ENCODE results near the gene CFI.

The CFI gene

DNA sequence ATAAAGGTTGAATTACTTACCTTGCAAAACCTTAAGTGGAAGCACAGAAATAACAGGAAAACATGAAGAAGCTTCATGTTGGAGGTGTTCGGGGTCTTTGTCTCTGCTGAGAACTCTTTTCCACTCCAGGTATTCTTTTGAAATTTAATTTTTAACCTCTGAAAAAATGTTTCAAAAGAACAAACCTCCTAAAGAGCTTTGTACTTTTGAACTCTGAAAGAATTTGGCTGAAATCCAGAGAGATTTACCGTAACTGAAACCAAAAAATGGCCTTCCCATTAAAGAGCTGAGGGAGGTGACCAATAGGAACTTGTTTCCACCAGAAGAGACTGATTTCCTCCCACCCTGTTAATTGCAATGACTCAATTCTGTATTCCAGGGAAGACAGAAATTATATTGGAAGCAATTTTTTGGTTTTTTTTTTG, at the start of gene CFI:
Gene CFI (minus strand): TSS at position 105 of the 425 bp plus-strand sequence. CDS start 28 bp downstream, at position 77.
- DNase-seq: no peak

DNA sequence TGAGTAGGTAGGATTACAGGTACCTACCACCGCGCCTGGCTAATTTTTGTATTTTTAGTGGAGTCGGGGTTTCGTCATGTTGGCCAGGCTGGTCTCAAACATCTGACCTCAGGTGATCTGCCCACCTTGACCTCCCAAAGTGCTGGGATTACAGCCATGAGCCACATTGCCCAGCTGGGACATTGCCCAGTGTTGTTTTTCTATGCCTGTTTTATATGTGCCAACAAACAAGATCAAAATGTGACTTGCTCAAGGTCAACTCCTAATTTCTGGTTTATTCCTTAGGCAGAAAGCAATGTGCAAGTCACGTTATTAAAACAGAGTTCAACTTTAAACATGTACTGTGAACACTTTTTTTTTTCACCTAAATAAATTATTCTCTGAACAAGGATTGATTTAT, 48.8 kb upstream of the CFI start:
- DNase-seq: no peak

DNA sequence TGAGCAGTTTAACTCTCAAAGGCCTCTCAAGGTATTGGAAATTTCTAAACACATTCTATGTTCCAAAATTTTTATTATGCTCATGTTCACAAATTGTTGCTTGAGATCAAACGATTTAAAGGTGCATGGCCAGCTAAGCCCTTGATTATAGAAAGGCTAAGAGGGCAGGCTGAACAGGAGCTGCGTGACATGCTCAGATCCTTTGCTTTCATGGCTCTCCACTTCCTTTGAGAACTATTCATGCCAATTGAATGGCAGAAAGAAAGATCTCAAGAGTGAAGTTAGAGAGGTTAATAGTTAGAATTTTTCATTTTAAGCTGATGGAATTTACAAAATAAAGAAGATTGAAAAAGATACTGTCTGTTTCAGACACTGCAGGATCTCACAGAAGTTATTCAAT, 46.7 kb upstream of the CFI start:
- no peak for DNase-seq

DNA sequence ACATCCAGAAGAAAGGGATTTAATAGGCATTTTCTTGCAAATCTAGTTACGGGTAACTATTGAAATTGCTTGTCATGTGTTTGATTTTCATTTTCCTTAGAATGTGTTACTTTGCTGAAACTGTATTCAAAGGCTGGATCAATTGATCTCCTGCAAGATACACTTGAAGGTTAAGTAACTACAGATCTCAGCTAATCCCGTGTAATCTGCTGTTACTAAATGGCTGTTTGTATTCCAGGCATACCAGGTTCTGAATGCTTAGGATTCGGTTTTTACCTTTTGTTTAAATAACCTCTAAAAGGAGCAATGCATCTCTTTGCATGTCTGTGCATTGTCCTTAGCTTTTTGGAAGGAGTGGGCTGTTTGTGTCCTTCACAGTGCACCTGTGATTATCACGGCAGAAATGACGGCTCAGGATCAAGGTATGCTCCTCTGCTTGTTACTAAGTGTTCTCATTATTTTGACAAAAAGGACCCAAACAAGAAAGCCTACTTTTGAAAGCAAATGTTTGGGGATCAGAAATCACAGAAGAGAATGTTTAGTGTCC, 46.2 kb upstream of the CFI start, which contains the start of gene LRIT3:
Gene LRIT3 (plus strand): TSS at position 212 of the 547 bp plus-strand sequence. CDS start 95 bp downstream, at position 307.
- DNase-seq: no peak

DNA sequence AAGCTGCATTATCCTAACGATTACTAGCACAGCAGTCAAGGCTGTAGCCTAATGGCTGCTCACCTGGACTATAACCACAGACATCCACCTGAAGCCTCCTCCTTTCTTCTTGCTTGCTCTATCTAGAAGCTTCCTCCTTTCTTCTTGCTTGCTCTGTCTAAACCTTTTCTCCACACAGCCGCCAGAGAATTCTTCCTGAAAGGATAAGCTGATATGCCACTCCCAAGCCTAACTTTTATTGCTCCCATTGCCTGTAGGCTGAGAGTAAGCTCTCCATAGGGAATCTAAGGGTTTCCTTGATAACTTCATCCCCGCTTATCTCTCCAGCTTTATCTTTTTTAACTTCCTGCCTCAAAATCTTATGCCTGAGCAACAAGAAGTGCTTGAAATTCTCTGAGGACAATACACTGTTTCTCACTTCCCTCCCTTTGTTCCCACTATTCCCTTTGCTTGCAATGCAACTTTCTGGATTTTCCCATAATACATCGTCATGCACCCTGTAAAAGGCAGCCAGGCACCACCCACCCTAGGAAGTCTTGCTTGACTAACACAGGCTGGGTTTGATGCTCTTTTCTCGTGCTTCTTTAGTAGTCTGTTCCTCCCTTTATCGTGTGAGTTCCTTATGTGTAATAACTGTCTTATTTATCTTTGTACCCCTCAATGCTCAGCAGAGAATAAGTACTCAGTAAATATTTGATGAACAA, 44.7 kb upstream of the CFI start:
- DNase-seq: no peak

DNA sequence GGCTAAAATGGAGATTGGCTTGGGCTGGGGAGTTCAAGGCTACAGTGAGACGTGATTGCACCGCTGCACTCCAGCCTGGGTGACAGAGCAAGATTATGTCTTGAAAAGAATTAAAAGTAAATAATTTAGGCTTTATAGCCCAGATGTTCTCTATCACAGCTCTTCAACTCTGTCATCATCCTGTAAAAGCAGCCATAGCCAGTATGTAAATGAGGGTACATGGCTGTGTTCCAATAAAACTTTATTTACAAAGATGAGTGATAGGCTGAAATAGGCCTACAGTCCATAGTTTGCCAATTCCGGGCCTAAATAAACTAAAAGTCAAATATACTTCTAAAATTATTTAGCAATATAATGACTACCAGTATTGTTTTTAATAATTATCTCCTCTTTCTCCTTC, 35.2 kb upstream of the CFI start:
- DNase-seq: no peak

DNA sequence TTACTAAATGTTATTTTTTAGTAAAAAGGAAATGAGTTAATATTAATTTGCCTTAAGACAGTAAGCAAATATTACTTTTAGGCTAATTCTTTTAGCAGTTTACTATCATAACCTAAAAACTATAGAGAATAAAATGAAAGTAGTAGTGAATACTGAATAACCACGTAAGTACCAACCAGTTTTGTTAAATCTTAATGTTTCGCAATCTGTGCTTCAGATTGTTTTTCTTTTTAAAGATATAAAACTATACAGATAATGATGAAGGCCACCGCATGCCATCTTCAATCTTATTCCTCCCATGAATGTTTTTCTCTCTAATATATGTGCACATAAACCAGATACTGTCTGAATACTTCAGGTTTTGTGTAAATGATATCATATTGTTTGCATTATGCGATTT, 32.0 kb upstream of the CFI start:
- DNase-seq: no peak

DNA sequence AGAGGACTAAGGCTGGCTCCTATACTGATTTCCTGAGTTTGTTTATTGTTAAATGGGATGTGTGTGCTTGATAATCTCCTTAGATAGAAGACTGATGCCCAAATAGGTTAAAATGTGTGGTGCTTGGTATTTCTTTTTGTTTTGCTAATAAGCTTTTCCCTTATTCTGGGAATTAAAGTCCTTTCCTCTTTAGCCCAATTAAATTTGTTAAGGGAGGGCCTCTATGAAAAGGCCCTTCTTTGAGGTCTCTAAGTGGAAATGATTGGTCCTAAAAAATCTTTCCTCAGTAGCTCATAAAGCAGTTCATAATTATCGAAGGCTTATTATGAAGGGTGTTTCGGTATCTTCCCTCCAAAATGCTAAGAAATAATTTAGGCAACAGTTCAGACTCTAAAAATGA, 25.9 kb upstream of the CFI start, which contains the start of gene RRH:
Gene RRH (plus strand): TSS at position 301 of the 400 bp plus-strand sequence. CDS start 56 bp downstream, at position 357.
- DNase-seq: no peak

DNA sequence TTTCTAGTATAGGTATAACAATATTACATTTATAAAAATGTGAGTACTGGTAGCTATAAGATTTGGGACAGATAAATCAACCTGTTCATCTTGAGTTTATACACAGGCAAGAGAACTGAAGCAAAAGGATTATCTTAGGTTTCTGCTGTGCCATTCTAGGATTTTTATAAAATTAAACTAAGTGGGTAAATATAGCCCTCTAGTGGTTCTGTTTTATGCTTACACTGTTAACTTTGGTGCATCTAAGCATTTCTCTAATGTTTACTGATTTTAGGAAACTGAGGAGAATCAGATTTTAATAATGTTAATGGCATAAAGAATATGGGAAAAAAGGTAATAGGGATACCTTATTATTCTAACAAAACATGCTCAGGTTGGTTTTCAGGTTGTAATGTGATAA, 24.9 kb upstream of the CFI start:
- DNase-seq: peak; percentile 21

DNA sequence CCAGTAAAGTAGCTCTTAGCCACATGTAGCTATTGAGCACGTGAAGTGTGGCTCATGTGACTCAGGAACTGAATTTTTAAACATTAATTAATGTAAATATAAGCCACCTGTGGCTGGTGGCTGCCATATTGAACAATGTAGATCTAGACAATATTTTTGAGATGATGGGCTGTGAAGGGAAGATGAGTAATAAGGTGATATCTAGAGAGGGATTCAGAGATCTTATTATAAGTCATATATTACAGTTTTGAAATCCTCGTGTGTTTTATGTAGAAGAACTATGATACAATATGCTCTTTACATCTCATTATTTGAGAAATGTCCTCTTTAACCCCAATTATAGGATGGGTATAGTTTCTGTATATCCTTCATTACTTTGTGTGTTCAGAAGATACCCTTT, 19.4 kb upstream of the CFI start:
- no peak for DNase-seq

DNA sequence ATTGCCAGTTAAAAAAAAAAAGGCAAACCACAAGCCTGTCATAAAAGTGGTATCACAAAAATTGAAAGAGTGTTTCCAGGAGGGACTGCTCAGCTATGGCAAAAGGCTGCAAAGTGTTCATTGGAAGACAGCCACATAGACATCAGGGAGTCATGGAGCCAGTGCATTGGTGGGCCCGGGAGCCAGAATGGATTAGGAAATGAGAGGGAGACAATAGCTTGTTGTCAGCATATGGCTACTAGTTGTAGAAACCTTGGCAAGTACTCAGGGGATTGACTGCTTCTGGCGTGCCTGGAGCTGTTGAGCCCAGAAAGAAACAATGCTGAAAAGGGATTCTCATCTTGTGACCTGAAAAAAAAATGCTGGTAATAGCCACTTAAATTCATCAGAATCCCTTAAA, 18.8 kb upstream of the CFI start:
- no peak for DNase-seq

DNA sequence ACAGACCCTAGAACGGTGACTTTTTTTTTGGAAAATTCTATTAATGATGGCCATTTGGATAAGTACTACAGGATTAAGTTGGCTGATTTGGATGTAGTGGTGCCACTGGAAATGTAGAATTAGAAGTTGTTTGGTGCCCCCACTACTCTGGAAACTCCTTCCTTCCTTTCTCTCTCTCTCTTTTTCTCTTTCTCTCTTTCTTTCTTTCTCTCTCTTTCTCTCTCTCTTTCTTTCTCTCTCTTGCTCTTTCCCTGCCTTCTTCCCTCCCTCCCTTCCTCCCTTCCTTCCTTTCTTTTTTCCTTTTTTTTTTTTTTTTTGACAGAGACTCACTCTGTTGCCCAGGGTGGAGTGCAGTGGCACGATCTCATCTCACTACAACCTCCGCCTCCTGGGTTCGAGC, 16.5 kb upstream of the CFI start:
- no peak for DNase-seq

DNA sequence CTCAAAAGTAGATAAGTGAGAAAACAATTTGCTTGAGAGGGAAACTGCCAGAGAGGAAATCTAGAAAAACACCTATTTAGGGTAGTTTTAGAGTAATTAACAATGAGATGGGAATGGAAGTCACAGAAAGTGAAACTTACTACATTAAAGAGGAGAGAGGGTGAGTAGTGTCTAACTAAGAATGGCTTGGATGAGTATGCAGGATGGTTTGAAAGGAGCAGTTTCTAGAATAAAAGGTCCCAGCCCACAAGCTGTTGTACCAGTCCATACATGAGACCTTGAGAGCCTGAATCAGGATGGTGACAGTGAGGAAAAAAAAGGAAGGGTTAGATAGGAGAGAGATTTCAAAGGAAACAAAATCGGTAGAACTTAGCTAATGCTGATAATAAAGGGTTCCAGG, 15.1 kb upstream of the CFI start:
- DNase-seq: no peak

DNA sequence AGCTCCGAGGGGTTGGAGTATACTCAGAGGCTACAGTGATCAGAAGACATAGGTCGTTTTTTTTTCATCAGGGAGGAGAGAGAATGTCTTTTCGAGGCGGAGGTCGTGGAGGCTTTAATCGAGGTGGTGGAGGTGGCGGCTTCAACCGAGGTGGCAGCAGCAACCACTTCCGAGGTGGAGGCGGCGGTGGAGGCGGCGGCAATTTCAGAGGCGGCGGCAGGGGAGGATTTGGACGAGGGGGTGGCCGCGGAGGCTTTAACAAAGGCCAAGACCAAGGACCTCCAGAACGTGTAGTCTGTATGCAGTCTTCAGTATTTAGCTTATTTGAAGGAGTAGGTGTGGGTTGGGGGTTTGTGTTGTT, 14.3 kb upstream of the CFI start:
- no peak for DNase-seq

DNA sequence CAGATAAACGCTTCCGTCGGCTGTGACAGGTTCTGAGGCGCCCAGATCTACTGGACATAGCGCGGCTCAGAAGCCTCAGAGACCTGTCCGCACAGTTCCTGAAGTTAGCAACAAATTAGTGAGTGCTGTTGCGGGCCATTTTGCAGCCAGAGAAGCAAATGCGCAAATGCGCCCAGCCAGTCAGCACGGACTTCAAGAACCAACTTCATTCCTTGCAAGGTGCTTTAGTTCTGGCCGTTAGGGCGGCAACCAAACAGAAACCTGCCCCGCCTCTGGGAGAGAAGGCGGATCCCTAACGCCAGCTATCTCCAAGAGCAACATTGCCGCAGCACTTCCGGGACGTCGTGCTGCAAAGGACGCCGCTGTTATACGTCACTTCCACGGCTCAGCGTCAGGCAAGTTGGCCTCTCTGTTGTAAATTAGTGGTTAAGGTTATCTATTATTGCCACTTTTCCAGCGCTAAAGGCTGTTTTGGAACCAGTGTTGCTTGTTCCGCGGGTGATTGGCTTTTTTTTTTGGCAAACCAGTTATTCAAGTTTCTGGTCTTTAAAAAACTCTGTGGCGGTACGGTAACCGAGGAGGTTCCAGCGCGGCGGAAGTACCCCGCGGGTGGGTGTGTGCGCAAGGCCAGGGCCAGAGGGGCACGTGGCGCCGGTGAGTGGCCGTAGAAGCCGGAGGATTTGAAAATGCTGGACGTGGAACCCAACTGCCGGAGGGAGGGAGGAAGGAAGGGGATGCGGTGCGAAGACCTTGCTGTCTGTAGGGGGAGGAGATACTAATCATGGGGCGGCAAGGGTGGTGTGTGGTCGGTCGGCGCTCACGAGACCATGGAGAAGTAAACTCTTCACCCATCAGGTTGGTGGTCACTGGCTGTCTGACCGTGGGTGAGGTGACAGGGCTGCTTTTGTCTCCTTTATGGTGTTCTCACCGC, 13.6 kb upstream of the CFI start, which contains the start of gene GAR1:
Gene GAR1 (plus strand): TSS at position 612 of the 931 bp plus-strand sequence. CDS start 403 bp downstream, outside the sequence.
- peak; percentile 87 for DNase-seq

DNA sequence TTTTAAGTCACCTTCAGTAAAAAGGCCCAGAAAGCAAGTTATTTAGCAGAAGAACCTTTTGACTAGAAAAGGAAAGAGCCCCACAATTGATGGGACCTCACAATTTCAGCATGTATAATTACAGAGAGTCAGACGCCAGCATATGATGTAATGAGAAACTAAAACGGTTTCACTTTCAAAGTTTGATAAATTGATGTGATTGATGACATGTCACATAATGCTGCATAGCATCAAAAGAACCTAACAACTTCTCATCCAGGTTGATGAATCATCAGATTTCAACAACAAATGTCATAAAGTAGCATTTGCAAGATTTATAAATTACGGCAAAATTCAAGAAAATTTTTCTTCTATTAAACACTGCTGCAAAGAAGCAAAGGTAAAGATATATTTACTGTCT, 9.9 kb upstream of the CFI start:
- DNase-seq: no peak

DNA sequence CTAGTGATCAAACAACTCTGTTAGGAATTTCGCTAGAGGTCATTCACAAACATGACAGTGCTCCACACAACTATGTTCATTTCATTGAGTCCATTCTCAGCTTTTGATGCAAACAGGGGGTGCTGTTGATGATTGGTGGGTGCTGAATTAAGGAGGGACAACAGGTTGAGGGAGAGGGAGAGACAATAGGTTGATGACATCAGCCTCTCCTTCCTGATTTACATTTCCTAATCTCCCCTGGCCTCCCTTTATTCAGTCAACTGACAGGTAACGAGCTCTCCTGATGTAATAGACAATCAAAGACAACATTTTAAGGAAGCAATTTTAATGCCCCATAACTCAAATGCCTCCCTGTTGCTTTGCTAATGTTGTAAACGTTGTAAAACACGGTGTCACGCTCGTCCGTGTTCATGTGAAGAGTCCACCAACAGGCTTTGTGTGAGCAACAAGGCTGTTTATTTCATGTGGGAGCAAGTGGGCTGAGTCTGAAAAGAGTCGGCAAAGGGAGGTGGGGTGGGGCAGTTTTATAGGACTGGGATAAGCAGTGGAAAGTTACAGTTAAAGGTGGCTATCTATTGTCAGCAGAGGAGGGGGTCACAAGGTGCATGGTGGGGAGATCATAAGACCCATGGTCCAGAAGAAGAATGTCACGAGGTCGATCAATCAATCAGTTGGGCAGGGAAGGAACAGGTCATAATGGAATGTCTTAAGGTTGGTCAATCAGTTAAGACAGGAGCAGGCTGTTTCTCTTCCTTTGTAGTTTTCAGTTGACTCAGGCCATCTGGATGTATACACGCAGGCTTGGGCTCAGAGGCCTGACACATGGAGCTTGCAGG, 9.0 kb upstream of the CFI start:
- no peak for DNase-seq

DNA sequence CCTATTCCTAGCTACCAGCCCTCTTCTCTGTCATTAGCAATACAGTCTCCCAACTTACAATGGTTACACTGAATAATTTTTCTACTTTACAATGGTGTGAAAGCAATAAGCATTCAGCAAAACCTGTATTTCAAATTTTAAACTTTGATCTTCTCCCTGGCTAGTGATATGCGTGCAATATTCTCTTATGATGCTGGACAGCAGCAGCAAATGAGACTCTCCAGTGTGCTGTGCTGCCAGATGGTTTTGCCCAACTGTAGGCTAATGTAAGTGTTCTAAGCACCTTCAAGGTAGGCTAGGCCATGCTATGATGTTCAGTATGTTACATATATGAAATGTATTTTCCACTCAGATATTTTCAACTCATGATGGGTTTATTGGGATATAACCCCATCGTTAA, 7.9 kb upstream of the CFI start:
- DNase-seq: no peak

DNA sequence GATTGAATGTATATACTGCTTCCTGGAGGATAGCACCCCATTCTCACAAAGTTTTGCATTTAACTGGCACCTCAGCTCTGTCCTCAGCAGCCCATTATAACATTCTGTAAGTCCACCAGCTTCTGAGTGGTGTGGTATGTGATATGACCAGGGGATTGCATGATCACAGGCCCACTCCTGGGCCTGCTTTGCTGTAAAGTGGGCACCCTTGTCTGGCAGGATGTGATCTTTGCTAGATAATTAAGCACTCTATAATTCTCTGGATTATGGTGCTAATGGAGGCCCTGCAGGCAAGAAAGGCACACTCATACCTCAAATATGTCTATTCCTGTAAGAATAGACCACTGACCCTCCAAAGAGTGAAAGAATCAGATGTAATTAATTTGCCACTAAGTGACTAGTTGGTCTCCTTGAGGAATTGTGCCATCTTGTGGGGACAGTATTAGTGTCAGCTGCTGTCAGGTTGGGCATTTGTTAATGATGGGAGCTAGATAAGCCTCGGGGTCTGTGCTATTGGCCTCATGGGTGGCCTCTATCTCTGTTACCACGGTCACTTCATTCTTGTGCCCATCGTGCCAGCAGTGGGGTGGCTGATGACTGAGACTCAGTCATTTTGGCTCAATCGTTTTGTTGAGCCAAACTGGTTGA, 2.2 kb upstream of the CFI start:
- DNase-seq: peak; percentile 45

DNA sequence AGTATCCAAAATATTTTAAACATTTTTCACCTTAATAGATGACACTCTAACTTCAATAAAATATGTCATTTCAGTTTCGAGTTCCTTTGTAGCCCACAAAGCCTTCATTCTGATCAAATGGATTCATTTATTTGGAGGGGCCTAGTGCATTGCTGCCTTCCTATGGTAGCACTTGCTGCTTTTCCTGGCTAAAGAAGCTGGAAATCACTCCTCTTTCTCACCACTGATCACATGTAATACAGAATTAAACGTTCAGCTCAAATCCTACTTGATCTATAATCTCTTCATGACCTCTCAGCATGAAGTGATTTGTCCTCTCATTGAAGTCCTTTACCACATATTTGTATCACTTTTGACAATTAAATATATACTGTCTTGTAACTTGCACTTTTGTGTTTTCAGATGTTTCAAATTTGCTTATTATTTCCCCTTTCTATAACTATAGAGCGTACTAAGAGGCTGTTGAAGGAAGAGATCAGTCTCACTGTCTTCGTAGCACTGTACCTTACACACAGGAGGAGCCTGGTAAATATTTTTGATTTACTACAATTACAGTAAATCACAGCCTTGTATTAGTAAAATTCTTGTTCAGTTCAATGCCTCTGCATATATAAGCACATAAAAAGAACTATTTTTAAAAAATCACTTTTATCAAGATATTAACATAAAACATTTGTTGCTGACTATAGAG, 555 bp downstream of the CFI start:
- DNase-seq: no peak

DNA sequence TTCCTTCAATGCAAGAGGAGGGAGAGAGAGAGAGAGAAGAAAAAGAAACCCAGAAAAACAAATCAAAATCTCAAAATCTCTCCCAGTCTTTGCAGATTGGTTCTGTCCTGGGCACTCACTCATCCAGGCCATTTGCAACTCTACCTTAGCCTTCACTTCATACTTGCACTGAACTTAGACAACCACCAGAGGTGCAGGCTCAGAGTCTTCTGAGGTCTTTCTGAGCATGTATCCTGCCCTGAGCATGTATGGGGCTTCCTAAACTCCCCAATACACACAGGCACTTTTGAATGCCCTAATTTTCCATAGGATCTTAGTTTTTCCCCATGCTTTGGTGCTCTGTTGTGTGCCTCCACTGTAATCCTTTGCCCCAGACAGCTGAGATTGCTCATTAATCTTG, 2.9 kb downstream of the CFI start:
- DNase-seq: no peak

DNA sequence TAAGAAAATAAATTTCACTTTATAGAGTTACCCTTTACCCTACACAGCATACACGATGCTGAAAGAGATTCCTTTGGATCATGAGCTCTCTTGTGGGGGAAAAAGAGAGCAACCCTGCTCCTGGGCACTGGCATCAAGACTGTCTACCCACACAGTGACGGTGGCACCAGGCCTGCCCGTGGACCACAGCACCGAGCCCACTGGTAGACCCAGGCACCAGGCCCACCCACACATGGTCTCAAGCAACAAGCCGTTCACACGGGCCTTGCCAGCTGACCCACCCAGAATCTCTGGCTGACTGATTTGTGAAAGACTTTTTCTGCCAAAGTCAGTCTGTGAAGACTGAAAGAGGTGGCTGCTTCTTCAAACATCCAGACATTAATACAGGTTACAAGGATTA, 6.7 kb downstream of the CFI start:
- DNase-seq: no peak
